ENCODE measurements around the gene SLTM.

SLTM gene

GRCh38 chr15:58876306-58877106, 57.0 kb downstream of the SLTM start:
- no peak overlapping the region for H3K4me3 ChIP-seq (ENCODE audit: low read depth, low read length)
- no peaks in the 10 kb centered on the region for H3K4me1 ChIP-seq
- H3K27me3 ChIP-seq = no peaks in the 10 kb centered on the region
- peaks cover 43% of the 10 kb centered on the region for H3K36me3 ChIP-seq
- no peak for DNase-seq
- H3K9me3 ChIP-seq = no peaks in the 10 kb centered on the region
- no peak for TF ChIP-seq CTCF (IDR thresholded peaks at IDR 0.05; ENCODE audit: low read depth, low read length)

- Histone ChIP-seq H3K4me1 (no peaks in the 10 kb centered on the region), H3K36me3 (peaks cover 31% of the 10 kb centered on the region), H3K27me3 (no peaks in the 10 kb centered on the region), H3K9me3 (no peaks in the 10 kb centered on the region), H3K4me3 (ENCODE audit: low read depth, low read length) (no peak overlapping the region)
- no peak for TF ChIP-seq CTCF (IDR thresholded peaks at IDR 0.05; ENCODE audit: low read depth, low read length)
- no peak for DNase-seq
Measured at GRCh38 chr15:58875343-58875742, 58.1 kb downstream of the SLTM start.

- Histone ChIP-seq H3K4me3 (ENCODE audit: low read depth, low read length) (no peak overlapping the region), H3K36me3 (peaks cover 11% of the 10 kb centered on the region), H3K4me1 (no peaks in the 10 kb centered on the region), H3K9me3 (no peaks in the 10 kb centered on the region), H3K27me3 (no peaks in the 10 kb centered on the region)
- no peak for TF ChIP-seq CTCF (IDR thresholded peaks at IDR 0.05; ENCODE audit: low read depth, low read length)
- no peak for DNase-seq
Measured at GRCh38 chr15:58873267-58873666, 60.2 kb downstream of the SLTM start.

GRCh38 chr15:58870451-58870850, 63.0 kb downstream of the SLTM start:
- Histone ChIP-seq H3K4me1 (no peaks in the 10 kb centered on the region), H3K36me3 (no peaks in the 10 kb centered on the region), H3K9me3 (no peaks in the 10 kb centered on the region), H3K4me3 (ENCODE audit: low read depth, low read length) (no peak overlapping the region), H3K27me3 (no peaks in the 10 kb centered on the region)
- DNase-seq = no peak
- TF ChIP-seq CTCF (IDR thresholded peaks at IDR 0.05; ENCODE audit: low read depth, low read length) = no peak

- DNase-seq = no peak
- no peaks in the 10 kb centered on the region for H3K4me1 ChIP-seq
- H3K27me3 ChIP-seq = no peaks in the 10 kb centered on the region
- H3K4me3 ChIP-seq (ENCODE audit: low read depth, low read length) = no peak overlapping the region
- H3K36me3 ChIP-seq = no peaks in the 10 kb centered on the region
- H3K9me3 ChIP-seq = no peaks in the 10 kb centered on the region
- no peak for TF ChIP-seq CTCF (IDR thresholded peaks at IDR 0.05; ENCODE audit: low read depth, low read length)
Measured at GRCh38 chr15:58867926-58868325, 65.6 kb downstream of the SLTM start.

GRCh38 chr15:58865425-58865880, 68.0 kb downstream of the SLTM start:
- no peak for DNase-seq
- H3K4me3 ChIP-seq (ENCODE audit: low read depth, low read length) = no peak overlapping the region
- no peaks in the 10 kb centered on the region for H3K9me3 ChIP-seq
- H3K27me3 ChIP-seq = no peaks in the 10 kb centered on the region
- H3K4me1 ChIP-seq = no peaks in the 10 kb centered on the region
- TF ChIP-seq CTCF (IDR thresholded peaks at IDR 0.05; ENCODE audit: low read depth, low read length) = no peak
- no peaks in the 10 kb centered on the region for H3K36me3 ChIP-seq

Data from BE2C (cell line).